Tibial artery (tissue), 4 donors: ENCODE results near the gene DYNC1I1.
A peak's percentile ranks its signal among the peaks of the same experiment; 100 is the strongest.

ENCODE experiments used
- DNase-seq, 2 donors: peaks; one replicate each; pipeline ENCODE4 v3.0.0-alpha.2; 2019
- H3K27ac ChIP-seq, 2 donors: fragments of 200-600 bp; sonication (generic) in 1 of 2; 1 replicate in 1 of 2; 2 replicates in 1 of 2; pipeline ENCODE4 v1.5.1; 2018 to 2019; ENCODE audit warnings: mild to moderate bottlenecking in 1 of 2
- H3K27me3 ChIP-seq, 2 donors: fragments of 200-600 bp; sonication (generic) in 1 of 2; one replicate each; pipeline versions ENCODE4 v1.5.1 to v1.6.0; 2016 to 2019
- H3K36me3 ChIP-seq, 3 donors: fragments of 200-600 bp; sonication (generic) in 2 of 3; one replicate each; pipeline ENCODE4 v1.5.1; 2016 to 2019; ENCODE audit warnings: mild to moderate bottlenecking in 2 of 3
- H3K4me1 ChIP-seq, 4 donors: fragments of 200-600 bp; sonication (generic) in 2 of 4; 1 replicate in 3 of 4; 2 replicates in 1 of 4; pipeline ENCODE4 v1.5.1; 2016 to 2019
- H3K4me3 ChIP-seq, 2 donors: fragments of 200-600 bp; sonication (generic) in 1 of 2; 1 replicate in 1 of 2; 2 replicates in 1 of 2; pipeline ENCODE4 v1.5.1; 2018 to 2019; ENCODE audit warnings: mild to moderate bottlenecking in 2 of 2
- H3K9me3 ChIP-seq, 3 donors: fragments of 200-600 bp; sonication (generic) in 1 of 3; one replicate each; pipeline ENCODE4 v1.5.1; 2016 to 2019
- CTCF ChIP-seq, 2 experiments: fragments of 200-600 bp in 1 of 2; fragments of 450-650 bp in 1 of 2; IDR thresholded peaks; one replicate each; pipeline ENCODE4 v1.5.1; 2017 to 2019; ENCODE audit warnings: antibody characterized with exemption in 2 of 2, mild to moderate bottlenecking in 1 of 2, moderate library complexity in 1 of 2
- intact Hi-C: fragments of 100-400 bp; cut with DNase I; formaldehyde crosslinking; loops from one replicate; pipeline ENCODE4 v1.15.0; 2023; ENCODE audit warnings: low total_unique reads

The DYNC1I1 gene

GRCh38 chr7:95758187-95758586 lies 14.2 kb upstream of the DYNC1I1 start:
- DNase-seq = no peak
- no peaks in the 10 kb centered on the region for H3K27me3 ChIP-seq
- no peaks in the 10 kb centered on the region for H3K9me3 ChIP-seq
- no peaks in the 10 kb centered on the region for H3K4me1 ChIP-seq
- no peak for TF ChIP-seq CTCF (IDR thresholded peaks at IDR 0.05)
- H3K27ac ChIP-seq = no peak overlapping the region
- intact Hi-C loops = no loop called here
- no peak overlapping the region for H3K4me3 ChIP-seq
- H3K36me3 ChIP-seq = no peaks in the 10 kb centered on the region

- TF ChIP-seq CTCF (IDR thresholded peaks at IDR 0.05) = no peak
- intact Hi-C loops = no loop called here
- no peak overlapping the region for H3K27ac ChIP-seq
- no peaks in the 10 kb centered on the region for H3K4me1 ChIP-seq
- H3K36me3 ChIP-seq = no peaks in the 10 kb centered on the region
- no peak overlapping the region for H3K4me3 ChIP-seq
- no peak for DNase-seq
- H3K9me3 ChIP-seq = no peaks in the 10 kb centered on the region
- H3K27me3 ChIP-seq = no peaks in the 10 kb centered on the region
Measured at GRCh38 chr7:95766086-95766485, 6.3 kb upstream of the DYNC1I1 start.

GRCh38 chr7:95766657-95767056 lies 5.7 kb upstream of the DYNC1I1 start:
- Histone ChIP-seq H3K27me3 (no peaks in the 10 kb centered on the region), H3K4me1 (no peaks in the 10 kb centered on the region), H3K4me3 (no peak overlapping the region), H3K27ac (no peak overlapping the region), H3K36me3 (no peaks in the 10 kb centered on the region), H3K9me3 (no peaks in the 10 kb centered on the region)
- TF ChIP-seq CTCF (IDR thresholded peaks at IDR 0.05) = no peak
- DNase-seq = no peak
- intact Hi-C loops = no loop called here

- no peak for TF ChIP-seq CTCF (IDR thresholded peaks at IDR 0.05)
- H3K36me3 ChIP-seq = no peaks in the 10 kb centered on the region
- peak overlapping the region; percentile 78 to 84 for H3K27ac ChIP-seq
- peak; percentile 60 to 71 for DNase-seq
- H3K9me3 ChIP-seq = no peaks in the 10 kb centered on the region
- H3K4me3 ChIP-seq = peak overlapping the region; percentile 76 to 91
- intact Hi-C loops = no loop called here
- H3K27me3 ChIP-seq = no peaks in the 10 kb centered on the region
- peaks cover 0 to 19% (median 5%) of the 10 kb centered on the region in 4 donors for H3K4me1 ChIP-seq
Measured at GRCh38 chr7:95772771-95773581, 622 bp downstream of the DYNC1I1 start.

- Histone ChIP-seq H3K27ac (no peak overlapping the region), H3K9me3 (no peaks in the 10 kb centered on the region), H3K4me3 (no peak overlapping the region), H3K27me3 (no peaks in the 10 kb centered on the region), H3K4me1 (peaks cover 0 to 19% (median 5%) of the 10 kb centered on the region in 4 donors), H3K36me3 (no peaks in the 10 kb centered on the region)
- no peak for DNase-seq
- TF ChIP-seq CTCF (IDR thresholded peaks at IDR 0.05) = no peak
- intact Hi-C loops = no loop called here
Measured at GRCh38 chr7:95776561-95777185, 4.3 kb downstream of the DYNC1I1 start.
